Kasumi-1 (cell line): ENCODE measurements around the gene ANKRD40CL.
A peak's percentile ranks its signal among the peaks of the same experiment; 100 is the strongest.

Experiments used
- DNase-seq, 2 experiments: peaks; one replicate each; lab custom pipeline; 2025; lab: John Stamatoyannopoulos, UW

Gene ANKRD40CL

DNA sequence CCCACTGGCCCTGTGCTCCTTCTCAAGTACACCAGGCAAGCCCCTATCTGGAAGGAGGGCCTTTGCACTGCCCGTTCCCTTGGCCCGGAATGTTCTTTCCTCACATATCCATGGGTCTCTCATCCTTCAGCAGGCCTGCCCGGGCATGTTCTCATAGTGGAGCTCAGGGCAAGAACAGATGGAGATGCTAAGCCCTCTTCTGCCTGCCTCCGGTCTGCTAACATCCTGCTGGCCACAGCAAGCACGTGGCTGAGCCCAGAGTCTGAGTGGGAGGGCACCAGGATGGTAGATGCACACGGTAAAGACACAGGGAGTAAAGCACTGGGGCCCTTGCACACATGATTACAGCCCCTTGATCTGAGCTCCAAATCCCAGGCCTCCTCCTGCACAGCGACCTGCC lies 19.8 kb upstream of the ANKRD40CL start:
- DNase-seq, result no peak

DNA sequence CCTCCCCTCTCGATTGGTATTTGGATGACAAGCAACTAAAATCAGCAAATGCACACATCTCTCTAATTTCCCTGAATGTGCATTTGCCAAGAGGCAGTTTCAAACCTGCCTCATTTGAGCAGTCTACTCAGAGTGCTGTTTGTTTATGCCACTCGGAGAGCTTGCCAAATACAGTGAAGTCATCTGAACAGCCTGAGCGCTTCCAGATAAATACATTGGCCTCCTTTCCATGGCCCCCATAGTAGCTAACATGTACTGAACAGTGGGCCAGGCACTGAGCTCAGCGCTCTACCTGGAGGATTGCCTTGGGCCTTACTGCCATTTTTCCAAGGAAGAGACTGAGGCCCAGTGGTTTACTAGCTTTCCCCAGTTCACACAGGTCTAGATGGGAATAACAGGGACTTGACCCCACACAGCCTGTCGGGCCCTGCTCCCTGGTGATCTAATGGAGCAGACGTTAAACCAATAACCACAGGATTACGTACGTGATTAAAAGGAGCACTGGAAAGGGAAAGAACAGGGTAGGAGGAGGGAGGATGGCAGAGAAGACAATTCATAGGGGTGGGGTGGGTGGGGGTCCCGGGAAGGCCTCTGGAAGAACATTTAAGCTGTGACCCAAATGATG lies 18.7 kb upstream of the ANKRD40CL start:
- no peak for DNase-seq

DNA sequence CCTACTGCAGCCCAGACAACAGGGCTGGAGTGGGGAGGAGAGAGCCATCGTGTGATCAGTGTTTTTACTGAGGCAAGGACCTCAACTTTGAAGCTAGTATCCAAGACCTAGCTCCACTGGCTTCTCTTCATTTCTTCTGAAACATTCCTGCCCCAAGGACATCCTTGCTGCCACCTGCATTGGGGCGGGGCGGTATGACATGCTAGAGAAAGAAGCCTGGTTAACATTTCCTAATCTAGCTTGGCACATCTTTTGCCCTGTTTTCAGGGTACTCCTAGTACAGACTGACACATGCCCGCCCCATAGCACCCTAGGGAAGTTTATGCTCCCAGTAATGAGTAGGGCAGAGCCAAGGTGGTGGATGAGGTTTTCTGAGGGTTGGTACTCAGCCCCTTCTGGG lies 17.8 kb upstream of the ANKRD40CL start:
- DNase-seq, result no peak

DNA sequence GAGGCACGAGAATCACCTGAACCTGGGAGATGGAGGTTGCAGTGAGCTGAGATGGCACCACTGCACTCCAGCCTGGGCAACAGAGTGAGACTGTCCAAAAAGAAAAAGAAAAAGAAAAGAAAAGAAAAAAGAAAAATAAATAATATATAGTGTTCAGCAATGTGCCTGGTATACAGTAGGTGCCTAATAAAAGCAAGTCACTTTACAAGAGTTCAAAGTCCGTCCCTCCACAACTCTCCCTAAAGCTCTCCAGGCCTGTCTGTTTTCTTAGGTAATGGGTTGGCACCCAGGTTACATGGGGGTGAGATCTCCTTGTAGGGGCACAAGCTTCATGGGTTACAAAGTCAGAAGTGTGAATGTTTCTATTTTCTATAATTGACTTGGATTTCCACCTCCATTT lies 16.6 kb upstream of the ANKRD40CL start:
- DNase-seq, result no peak

DNA sequence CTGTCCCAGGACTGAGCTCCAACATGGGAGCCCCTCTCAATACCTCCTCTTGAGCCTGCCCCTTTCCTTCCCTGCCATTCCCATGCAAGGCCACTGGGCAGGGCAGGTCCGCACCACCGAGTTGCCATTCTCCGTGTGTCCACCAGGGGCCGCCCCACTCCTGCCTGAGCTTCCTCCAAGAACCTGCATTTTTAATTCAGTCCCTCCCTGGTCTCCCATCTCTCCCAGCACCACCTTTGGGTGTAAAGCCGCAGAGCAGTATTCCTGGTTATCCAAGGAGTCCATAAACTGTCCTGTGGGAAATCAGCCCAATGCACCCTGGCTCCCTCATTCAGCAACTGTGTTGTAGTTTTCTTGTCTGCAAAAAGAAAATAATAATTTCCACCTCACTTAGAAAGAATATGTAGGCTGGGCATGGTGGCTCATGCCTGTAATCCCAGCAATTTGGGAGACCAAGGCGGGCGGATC lies 15.9 kb upstream of the ANKRD40CL start:
- peak; percentile 93 to 95 for DNase-seq

DNA sequence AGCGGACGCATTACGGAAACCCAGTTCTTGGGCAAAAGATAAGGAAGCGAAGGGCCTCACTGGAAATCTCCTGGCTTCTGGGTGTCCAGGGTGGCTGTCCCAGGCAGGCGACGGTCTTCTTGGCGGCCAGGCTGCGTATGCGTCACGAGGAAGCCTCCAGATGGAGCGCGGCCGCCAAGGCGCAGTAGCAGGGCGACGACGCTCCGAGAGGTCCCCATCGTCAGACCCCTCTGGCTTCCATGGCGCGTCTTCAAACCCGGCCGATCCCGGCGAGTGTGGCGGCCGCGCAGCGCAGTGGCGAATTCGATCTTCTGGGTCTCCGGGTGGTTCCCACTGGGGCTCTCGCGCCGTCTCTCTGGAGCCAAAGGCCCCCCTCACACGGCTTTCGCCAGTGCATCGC lies 13.8 kb upstream of the ANKRD40CL start:
- no peak for DNase-seq

DNA sequence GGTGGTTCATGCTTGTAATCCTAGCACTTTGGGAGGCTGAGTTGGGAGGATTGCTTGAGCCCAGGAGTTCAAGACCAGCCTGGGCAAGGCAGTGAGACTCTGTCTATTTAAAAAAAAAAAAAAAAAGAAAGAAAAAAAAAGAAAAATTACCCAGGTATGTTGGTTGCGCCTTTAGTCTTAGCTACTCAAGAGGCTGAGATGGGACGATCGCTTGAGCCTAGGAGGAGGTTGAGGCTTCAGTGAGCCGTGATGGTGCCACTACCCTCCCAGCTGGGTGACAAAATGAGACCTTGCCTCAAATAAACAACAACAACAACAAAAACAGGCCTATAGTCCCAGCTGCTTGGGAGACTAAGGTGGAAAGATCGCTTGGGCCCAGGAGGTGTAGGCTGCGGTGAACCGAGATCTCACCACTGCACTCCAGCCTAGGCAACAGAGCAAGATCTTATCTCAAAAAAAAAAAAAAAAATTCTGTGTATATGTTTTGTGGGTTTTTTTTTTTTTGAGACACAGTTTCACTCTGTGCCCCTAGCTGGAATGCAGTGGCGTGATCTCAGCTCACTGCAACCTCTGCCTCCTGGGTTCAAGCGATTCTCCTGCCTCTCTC lies 12.5 kb upstream of the ANKRD40CL start:
- DNase-seq, result no peak

DNA sequence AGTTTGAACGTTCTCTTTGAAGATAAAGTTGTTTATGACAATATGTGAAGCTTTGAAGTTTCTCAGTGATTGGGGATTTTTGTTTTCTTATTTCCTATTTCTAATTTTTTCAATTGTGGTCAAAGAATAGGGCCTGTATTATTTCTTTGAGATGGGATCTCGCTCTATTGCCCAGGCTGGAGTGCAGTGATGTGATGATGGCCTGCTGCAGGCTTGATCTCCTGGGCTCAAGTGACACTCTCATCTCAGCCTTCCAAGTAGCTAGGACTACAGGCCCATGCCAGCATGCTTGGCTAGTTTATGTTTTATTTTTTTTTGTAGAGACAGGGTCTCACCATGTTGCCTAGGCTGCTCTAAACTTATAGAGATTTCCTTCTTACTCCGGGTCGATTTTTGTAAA lies 11.7 kb upstream of the ANKRD40CL start:
- DNase-seq, result no peak

DNA sequence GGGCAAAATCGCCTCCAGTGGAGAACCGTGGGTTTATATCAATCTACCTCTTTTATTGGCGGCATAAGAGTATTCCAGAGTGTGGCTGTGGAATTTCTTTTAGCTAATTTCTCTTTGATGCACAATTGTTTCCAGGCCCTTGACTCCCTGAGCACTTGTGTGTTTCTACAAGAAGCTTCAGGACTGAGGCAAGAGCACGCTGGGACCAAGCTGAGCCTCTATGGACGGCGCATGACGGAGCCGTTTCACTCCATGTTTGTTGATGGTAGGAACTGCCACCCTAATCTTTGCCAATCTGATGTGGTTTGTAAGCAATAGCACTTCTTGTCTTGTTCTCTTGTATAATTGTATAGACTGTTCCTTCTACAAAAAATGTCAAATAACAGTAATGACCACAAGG lies 11.2 kb upstream of the ANKRD40CL start:
- DNase-seq, result no peak

DNA sequence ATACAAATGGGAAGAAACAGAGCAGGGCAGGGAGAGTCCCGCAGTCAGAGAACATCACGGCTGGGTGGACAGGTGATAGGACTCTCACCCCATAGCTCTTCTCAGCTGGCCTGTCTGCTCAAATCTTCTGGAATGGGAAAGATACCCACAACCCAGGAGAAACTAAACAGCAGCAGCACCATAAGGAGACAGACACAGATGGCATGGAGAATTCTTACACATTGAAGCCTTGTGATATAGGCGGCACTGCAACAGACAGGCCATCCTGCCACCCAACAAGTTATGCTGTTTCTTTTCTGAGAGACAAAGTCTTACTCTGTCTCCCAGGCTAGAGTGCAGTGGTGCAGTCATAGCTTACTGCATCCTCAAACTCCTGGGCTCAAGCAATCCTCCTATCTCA lies 8.6 kb upstream of the ANKRD40CL start:
- DNase-seq, result no peak

DNA sequence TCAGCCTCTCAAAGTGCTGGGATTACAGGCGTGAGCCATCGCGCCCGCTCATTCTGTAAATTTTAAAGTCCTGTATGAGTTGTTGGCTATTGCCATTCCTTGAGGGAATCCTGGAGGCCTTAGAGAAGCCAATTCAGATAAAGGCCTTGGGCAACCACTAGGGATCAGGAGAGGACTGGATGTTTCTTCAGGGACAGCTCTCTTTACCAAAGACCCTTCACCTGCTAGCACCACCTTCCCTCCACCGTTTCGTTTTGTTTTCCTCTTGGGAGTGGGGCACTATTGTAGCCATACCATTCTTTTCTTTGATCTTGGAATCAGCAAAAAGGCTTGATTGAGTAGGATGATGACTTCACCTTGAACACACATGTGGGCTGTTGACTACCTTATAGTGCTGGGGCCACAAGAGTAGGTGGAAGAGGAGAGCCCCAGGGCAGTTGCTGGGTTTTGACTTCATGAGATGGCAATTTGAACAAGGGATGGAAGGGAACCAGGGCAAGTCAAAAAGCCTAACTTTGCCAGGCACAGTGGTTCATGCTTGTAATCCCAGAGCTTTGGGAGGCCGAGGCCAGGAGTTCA lies 7.0 kb upstream of the ANKRD40CL start:
- DNase-seq, result no peak

DNA sequence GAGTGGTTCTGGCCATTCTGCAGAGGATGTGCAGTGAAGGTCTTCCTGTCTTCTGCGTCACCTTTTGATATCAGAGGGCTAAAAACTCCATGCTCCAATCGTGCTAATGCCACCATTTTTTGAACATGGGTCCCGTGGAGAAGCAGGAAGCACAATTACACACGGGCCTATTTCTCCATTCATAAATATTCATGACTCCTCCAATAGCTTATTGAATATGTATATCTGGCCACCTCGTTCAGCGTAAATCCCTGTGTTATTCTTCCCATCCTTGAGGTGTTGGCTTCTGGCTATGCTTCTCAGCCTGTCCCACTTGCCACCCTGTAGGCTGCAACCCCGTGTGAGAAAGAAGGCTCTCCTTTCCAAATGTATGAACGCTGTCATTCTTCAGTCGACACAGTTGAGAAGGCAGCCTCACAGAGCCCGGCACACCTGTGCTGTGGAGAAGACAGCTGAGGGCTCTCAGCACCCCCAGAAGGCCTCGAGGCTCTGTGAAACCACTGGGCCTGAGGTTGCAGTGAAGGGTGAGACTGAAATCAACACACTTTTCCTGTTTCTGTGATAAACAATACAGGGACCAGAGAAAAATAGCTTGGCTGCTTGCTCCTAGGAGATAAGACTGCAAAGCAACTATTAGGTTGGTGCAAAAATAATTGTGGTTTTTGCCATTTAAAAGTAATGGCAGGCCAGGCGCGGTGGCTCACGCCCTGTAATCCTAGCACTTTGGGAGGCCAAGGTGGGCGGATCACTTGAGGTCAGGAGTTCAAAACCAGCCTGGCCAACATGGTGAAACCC lies 4.9 kb upstream of the ANKRD40CL start:
- no peak for DNase-seq

DNA sequence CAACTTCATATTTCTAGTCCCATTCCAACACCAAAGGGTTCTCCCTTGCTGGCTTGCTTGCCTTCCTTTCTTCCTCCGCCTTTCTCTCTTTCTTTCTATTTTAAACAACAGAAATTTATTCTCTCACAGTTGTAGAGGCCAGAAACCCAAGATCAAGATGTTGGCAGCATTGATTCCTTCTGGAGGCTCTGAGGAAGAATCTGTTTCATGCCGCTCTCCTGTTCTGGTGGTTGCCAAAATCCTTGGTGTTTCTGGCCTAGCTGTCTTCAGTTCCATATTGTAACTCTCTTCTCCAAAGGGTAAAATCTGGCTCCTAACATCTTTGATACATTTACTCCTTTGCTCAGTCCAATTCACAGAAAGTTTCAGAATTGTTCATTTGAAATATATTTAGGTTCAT lies 3.0 kb upstream of the ANKRD40CL start:
- no peak for DNase-seq

DNA sequence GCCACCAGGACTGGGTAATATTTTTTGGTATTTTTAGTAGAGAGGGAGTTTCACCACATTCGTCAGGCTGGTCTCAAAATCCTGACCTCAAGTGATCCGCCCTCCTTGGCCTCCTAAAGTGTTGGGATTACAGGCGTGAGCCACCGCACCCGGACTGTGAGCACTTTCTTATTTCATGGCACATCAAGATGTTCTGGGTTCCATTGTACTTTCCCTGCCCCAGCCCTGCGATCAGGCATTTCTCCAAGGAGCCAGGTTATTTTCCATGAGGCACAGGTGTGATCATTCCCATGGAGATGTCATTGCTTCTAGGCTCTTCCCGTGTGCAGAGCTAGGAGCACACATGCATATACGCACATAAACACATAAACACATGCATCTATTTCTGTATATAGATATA lies 2.6 kb upstream of the ANKRD40CL start:
- DNase-seq, result no peak

DNA sequence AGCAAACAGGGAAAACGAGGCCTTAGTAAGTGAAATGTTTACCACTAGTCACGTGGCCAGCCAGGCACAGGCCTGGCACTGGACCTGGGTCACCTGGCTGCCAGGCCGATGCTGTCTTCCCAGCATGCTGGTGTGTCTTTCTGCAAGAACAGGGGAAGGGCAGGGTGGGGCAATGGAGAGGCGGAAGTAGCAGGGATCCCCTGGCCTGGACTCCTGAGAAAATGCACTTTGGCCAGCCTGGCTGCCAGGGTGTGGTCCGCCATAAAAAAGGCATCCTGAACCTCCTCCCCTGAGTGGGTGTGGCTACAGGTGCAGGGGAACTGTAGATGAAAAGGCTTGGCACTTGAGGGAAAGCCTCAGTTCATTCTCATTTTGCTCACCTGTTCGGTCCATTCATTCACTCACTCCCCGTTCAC lies 1.0 kb upstream of the ANKRD40CL start:
- DNase-seq, result no peak

DNA sequence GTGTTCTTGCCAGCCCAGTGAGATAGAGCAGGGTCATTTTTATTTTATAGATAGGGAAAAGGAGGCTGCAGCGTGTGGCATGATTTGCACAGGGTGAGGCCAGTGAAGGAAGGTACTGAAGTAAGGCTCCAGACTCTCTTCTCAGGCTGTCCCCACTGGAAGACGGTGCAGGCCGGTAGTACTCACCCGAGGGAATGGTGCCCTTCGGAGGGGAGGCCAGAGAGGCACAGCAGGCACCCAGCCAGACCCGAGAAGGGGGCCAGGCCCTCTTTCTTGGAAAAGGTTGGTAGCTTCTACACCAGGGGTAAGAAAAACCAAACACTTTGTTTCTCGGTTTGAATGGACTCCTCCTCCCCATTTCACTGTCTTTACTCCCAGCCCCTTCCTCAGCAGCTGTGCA lies 288 bp downstream of the ANKRD40CL start:
- DNase-seq, result no peak

DNA sequence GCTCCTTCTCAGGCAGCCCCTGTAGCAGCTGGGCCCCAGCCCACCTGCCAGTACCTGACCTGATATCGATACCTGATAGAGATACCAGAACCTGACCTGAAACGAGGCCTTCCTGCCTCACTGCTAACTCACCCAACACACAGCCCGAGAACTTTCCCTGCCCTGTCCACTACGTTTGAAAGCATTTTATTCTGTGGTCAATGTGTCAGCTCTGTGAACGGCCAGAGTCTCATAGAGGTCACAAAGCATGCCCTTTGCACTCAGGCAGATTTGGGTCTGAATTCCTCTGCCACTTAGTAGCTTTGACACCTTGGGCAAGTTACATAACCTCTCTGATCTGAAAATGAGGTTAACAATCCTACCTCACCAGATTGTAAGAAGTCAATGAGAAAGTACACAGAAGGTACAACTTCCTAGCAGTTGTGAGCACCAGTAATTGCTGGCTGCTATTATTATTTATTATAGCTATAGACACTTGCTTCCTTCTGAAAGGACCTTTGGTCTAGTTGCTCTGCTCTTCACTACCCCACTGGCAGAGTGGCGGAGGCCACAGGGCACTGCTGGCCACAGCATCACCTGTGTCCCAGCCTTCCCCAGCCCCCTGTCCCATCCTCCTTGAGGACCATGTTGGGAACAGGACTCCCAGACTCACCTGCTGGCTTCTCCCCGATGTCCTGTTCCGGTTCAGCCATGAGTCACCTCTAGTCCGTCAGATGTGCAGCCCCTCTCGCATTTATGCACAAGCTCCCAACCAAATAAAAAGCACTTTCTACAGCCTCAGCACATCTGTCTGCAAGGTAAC lies 895 bp downstream of the ANKRD40CL start:
- DNase-seq, result no peak

DNA sequence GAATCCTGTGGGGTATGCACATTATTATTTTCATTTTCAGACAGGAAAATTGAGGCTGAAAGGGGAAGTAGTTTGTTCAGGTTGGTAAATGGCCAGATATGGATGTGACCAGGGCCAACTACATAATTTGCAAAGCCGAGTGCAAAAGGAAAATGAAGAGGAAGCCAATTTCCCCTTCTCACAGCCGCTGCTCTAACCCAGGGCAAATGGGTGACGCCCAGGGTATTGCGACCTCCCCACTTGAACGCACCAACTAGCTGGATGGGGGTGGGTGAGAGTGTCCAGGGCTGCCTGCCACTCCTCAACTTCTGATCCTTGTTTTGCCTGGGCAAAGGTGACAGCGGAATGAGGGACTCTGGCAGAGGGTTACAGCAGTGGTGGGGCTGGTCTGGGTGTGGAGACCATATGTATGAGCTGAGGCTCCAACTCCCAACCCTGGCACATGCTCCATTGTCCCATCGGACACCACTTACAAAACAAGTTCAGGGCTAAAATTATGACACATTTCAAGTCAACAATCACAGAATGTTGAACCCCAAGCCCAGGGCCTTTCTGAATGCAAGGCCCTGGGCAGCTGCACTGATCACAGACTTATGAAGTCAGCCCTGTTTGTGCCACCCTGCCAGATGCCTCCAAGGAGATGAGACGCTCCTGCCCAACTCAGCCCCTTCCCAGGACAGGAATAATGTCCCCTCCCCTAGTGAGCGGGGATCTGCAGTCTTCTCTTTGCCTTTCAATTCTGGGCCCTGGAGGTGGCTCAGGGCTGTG lies 1.7 kb downstream of the ANKRD40CL start:
- DNase-seq, result peak; percentile 79 to 83

DNA sequence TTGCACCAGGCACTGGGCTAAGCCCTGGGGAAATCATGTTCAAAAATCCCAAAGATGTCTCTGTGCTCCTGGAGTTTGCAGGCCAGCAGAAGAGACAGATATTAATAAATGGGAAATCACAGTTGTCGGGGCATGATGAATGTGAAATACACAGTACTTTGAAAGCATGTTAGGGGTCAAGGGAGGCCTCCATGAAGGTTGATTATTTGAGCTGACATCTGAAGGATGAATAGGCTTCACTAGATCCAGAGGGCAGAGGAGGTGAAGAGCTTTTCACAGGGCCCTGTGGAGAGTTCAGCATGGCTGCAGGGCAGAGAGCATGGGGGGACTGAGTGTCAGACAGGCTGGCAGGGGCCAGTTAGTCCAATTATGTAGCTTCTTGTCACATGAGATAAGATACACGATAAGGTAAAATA lies 2.6 kb downstream of the ANKRD40CL start:
- DNase-seq, result no peak

DNA sequence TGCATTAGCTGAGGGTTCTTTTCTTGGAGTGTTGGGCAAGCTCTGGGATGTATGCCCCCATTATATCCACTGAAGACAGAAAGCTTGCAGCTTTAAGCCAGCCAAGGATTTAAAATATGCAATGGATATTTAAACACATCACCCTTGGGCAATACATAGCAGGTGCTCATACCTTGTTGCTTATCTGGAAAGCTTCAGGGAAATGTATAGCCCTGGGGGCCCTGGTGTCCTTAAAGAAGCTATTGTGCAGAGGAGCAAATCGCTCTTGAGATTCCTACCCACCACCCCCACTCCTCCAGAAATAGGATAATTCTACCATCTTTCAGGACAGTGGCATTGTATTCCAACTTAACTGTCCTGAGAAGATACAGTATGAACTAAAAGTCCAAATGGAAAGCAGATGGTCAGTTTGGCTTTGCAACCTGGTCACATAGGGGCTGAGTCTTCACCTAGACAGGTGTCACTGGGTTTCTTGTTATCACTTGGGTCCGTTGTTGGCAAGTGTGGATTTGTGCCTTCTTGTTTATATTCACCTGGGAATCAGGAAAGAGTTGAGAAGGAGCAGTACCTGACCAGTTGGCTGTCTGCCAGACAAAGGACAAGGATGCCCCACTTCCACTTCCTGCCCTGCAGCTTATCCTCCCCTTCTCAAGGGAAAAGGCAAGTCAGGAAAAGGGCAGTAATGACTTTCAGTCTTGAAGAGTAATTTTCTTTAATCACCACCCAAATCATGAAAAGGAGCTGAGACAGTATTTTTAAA lies 3.4 kb downstream of the ANKRD40CL start:
- DNase-seq, result no peak

DNA sequence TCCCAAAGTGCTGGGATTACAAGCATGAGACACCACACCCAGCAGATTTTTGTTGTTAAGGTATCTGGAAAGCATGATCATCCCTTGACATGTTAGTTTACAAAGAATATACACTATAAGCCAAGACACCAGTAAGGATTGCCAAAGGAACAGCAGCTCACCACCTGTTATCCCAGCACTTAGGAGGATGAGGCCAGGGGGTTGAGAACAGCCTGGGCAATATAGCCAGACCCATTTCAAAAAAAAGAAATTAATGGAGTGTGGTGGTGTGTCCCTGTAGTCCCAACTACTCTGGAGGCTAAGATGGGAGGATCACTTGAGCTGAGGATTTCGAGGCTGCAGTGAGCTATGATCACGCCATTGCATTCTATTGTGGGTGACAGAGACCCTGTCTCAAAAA lies 5.1 kb downstream of the ANKRD40CL start:
- DNase-seq, result no peak
